Spleen (tissue), 11 donors: ENCODE measurements around the gene ATG101. TPM values are rescaled to one million over a fixed set of nuclear protein-coding genes. Genes with fewer than 3 reads are reported as not detected.

Source experiments
- DNase-seq: peaks from one replicate; pipeline ENCODE4 v3.0.0-alpha.2; 2020
- H3K27ac ChIP-seq, 8 donors: fragments of 200-600 bp; sonication (generic) in 7 of 8; 1 replicate in 4 of 8; 2 replicates in 4 of 8; pipeline versions ENCODE4 v1.5.0 to v1.8.0; 2016 to 2021; ENCODE audit warnings: inconsistent platforms in 4 of 8, mild to moderate bottlenecking in 4 of 8, moderate library complexity in 1 of 8
- H3K27me3 ChIP-seq, 7 donors: fragments of 200-600 bp; sonication (generic) in 6 of 7; replicated peaks in 1 of 7; 1 replicate in 4 of 7; 2 replicates in 3 of 7; pipeline versions ENCODE4 v1.5.0 to v1.8.0; 2016 to 2021; ENCODE audit warnings: inconsistent platforms in 3 of 7, mild to moderate bottlenecking in 1 of 7
- H3K36me3 ChIP-seq, 6 donors: fragments of 200-600 bp; sonication (generic) in 5 of 6; 1 replicate in 4 of 6; 2 replicates in 2 of 6; pipeline versions ENCODE4 v1.5.0 to v1.8.0; 2016 to 2021; ENCODE audit warnings: inconsistent platforms in 2 of 6
- H3K4me1 ChIP-seq, 6 donors: fragments of 200-600 bp; sonication (generic) in 5 of 6; 1 replicate in 3 of 6; 2 replicates in 3 of 6; pipeline versions ENCODE4 v1.5.0 to v1.8.0; 2016 to 2021; ENCODE audit warnings: inconsistent platforms in 3 of 6
- H3K4me3 ChIP-seq, 8 donors: fragments of 200-600 bp; sonication (generic) in 7 of 8; 1 replicate in 4 of 8; 2 replicates in 4 of 8; pipeline versions ENCODE4 v1.5.0 to v1.8.0; 2016 to 2021; ENCODE audit warnings: inconsistent platforms in 4 of 8, mild to moderate bottlenecking in 4 of 8, moderate library complexity in 2 of 8
- H3K9me3 ChIP-seq, 8 donors: fragments of 200-600 bp; sonication (generic) in 7 of 8; 1 replicate in 4 of 8; 2 replicates in 4 of 8; pipeline versions ENCODE4 v1.5.0 to v1.8.0; 2016 to 2021; ENCODE audit warnings: inconsistent platforms in 4 of 8
- POLR2A ChIP-seq, 3 donors: fragments of 450-650 bp; IDR thresholded peaks; one replicate each; pipeline ENCODE4 v1.5.1; 2017; ENCODE audit warnings: antibody characterized with exemption in 3 of 3, mild to moderate bottlenecking in 1 of 3
- POLR2AphosphoS5 ChIP-seq, 3 donors: sonication (generic); formaldehyde crosslinking; IDR thresholded peaks; one replicate each; pipeline ENCODE4 v1.5.1; 2017; ENCODE audit warnings: antibody characterized with exemption in 3 of 3
- WGBS, 5 donors: extraction: QIAGEN DNeasy Blood & Tissue Kit in 3 of 5; methylation state at CpG; one replicate each; pipeline versions ENCODE4 v1.1.5 to v1.1.7; 2013 to 2018; 5-methylcytosine and 5-hydroxymethylcytosine counted together
- intact Hi-C: fragments of 100-400 bp; cut with DNase I; formaldehyde crosslinking; loops from one replicate; pipeline ENCODE4 v1.15.0; 2023; ENCODE audit warnings: low total_unique reads
- polyA plus RNA-seq, 3 donors: library from polyadenylated mRNA; stranded (reverse); fragments of 200-250 nt; gene quantifications; one replicate each; pipeline ENCODE4 v1.2.1, GENCODE V29; 2013
- total RNA-seq, 7 donors: library from RNA; depleted of rRNA in 3 of 7; stranded (reverse); fragments of >200 nt in 3 of 7; fragmentation: NEBNext Ultra II Directional in 4 of 7; extraction: Animal tissue kit (Norgen Biotek cat#: 25700) in 4 of 7; gene quantifications; one replicate each; pipeline versions ENCODE4 v1.1.0 to v1.2.1, GENCODE V29; 2016 to 2021
- TF ChIP-seq, protein P1 (sequence below), 11 experiments: fragments of 200-600 bp in 7 of 11; fragments of 450-650 bp in 4 of 11; sonication (generic) in 4 of 11; IDR thresholded peaks in 8 of 11; conservative IDR thresholded peaks in 3 of 11; 1 replicate in 7 of 11; 2 replicates in 4 of 11; pipeline versions ENCODE4 v1.4.0 to v1.8.0; 2016 to 2021; ENCODE audit warnings: antibody characterized with exemption in 11 of 11, inconsistent platforms in 4 of 11, mild to moderate bottlenecking in 1 of 11
- donor health status: healthy with polysubstance abuse.
- donor health status: DM: no; HTN: no; CAD: no; lungs with moderate emphysema.
- donor health status: DM: no; HTN: no; CAD: no.
- donor health status: Bipolar disorder and iron deficiency.
- donor health status: healthy.
- donor health status: DM: no; HTN: no; CAD: no.
- donor health status: DM: yes; HTN: yes; CAD: no.

ATG101 gene
- total and polyA plus RNA-seq, 10 donors = 23.5 to 81.1 (median 33.5) TPM

DNA sequence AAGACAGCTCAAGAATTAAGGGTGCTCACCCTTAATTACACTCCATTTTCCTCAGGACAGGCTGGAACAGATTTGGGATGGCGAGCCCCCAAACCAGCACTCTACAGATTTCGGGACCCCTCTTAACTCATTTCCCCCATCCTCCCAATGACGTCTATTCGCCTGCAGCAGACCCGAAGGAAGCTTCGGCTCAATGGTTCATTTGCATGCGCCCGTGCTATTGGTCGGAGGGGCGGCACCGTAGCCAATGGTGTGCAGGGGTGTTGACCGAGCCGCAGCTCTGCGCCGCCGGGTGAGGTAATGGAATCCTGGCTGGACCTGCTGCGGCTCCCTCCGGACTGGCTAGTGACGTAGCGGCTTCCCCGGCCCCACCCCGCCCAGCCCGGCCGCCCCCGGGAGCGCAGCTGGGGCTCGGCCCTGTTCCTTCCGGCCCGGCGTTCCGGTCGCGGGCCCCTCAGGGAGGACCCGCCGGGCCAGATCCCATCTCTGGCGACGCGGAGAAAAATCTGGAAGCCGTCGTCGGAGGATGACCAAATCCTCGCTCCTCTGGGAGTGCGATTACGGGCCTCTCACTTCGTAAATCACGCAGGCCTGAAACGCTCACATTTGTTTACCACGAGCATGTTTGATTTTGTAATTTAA, 36.9 kb upstream of the ATG101 start:
- WGBS, 5 donors = 0 to 1% (median 0%) methylated on average over 19 to 48 of the region's 48 CpGs
- intact Hi-C loops = no loop called here
- H3K36me3 ChIP-seq = no peaks in the 10 kb centered on the region
- H3K9me3 ChIP-seq = no peaks in the 10 kb centered on the region
- peak; percentile 98 for DNase-seq
- TF ChIP-seq, protein P1, sequence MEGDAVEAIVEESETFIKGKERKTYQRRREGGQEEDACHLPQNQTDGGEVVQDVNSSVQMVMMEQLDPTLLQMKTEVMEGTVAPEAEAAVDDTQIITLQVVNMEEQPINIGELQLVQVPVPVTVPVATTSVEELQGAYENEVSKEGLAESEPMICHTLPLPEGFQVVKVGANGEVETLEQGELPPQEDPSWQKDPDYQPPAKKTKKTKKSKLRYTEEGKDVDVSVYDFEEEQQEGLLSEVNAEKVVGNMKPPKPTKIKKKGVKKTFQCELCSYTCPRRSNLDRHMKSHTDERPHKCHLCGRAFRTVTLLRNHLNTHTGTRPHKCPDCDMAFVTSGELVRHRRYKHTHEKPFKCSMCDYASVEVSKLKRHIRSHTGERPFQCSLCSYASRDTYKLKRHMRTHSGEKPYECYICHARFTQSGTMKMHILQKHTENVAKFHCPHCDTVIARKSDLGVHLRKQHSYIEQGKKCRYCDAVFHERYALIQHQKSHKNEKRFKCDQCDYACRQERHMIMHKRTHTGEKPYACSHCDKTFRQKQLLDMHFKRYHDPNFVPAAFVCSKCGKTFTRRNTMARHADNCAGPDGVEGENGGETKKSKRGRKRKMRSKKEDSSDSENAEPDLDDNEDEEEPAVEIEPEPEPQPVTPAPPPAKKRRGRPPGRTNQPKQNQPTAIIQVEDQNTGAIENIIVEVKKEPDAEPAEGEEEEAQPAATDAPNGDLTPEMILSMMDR (IDR thresholded peaks at IDR 0.05 in 8 of 11, conservative IDR thresholded peaks at IDR 0.05 in 3 of 11) = peak in 1 of 11 experiments; percentile 22
- TF ChIP-seq POLR2A (IDR thresholded peaks at IDR 0.05) (peak in 1 of 3 donors; percentile 48), POLR2AphosphoS5 (IDR thresholded peaks at IDR 0.05) (peak; percentile 82 to 91 (median 86))
- peaks cover 0 to 17% (median 0%) of the 10 kb centered on the region in 7 donors for H3K27me3 ChIP-seq
- peak overlapping the region; percentile 75 to 89 (median 86) for H3K27ac ChIP-seq
- peaks cover 18 to 58% (median 49%) of the 10 kb centered on the region in 6 donors for H3K4me1 ChIP-seq
- peak overlapping the region in 6 of 8 donors; percentile 28 to 60 (median 30) for H3K4me3 ChIP-seq

DNA sequence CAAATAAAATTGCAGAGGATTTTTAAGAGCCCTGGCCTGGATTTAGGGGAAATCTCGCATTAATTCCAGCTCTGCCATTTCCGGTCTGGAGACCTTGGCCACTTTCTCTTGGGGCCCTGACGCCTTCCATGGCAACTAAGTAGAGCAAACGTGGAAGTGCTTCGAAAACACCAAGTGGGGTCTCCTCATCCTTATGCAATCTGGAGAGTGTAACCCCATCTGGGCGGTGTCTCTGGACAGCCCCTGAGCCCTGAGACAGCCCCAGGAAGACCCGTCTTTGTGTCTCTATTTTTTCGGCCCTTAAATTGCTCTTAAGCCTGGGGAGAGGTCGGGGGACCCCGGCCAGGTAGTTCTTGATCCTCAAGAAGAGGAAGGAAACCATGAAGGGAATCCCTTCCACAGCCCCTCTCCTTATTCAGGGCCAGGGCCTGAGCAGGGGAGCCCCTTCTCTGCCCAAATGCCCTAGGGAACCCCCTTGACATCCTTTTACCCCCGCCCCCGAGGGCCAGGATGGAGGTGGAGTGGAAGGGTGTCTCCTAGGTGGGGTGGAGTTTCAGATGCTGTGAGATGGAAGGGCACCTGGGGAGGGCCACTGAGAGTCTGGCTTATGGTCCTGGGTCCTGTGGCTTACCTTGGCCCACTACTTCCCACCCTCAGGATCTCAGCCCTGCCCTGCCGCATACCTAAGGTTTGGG, 36.2 kb upstream of the ATG101 start:
- intact Hi-C loops = no loop called here
- TF ChIP-seq, protein P1 (IDR thresholded peaks at IDR 0.05 in 8 of 11, conservative IDR thresholded peaks at IDR 0.05 in 3 of 11) = no peak
- TF ChIP-seq POLR2AphosphoS5 (IDR thresholded peaks at IDR 0.05) (no peak), POLR2A (IDR thresholded peaks at IDR 0.05) (no peak)
- peak overlapping the region; percentile 75 to 89 (median 86) for H3K27ac ChIP-seq
- H3K27me3 ChIP-seq = peaks cover 0 to 18% (median 0%) of the 10 kb centered on the region in 7 donors
- no peaks in the 10 kb centered on the region for H3K9me3 ChIP-seq
- peak overlapping the region in 6 of 8 donors; percentile 28 to 60 (median 30) for H3K4me3 ChIP-seq
- H3K4me1 ChIP-seq = peaks cover 18 to 65% (median 54%) of the 10 kb centered on the region in 6 donors
- WGBS, 5 donors = 41 to 48% (median 42%) methylated on average over 13 of the region's 13 CpGs
- H3K36me3 ChIP-seq = no peaks in the 10 kb centered on the region
- no peak for DNase-seq

DNA sequence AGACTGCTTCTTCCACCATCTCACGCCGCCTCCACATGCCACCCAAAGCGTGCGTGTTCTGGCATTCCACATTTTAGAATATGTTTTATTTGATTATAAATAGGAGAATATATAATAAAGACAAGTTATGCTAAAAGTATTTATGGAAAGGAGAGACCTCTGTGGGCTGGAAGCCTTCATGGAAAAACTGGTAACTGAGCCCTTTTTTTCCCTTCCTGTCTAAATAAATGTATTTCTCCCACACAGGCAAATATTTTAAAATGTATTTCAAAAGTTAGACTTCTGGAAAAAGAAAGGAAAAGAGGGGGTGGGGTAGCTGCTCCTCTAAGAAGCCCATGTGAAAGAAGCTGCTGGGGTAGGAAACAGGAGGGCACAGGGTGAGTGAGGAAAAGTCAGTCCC, 34.6 kb upstream of the ATG101 start:
- H3K4me1 ChIP-seq = peaks cover 18 to 73% (median 60%) of the 10 kb centered on the region in 6 donors
- H3K27me3 ChIP-seq = peaks cover 0 to 18% (median 0%) of the 10 kb centered on the region in 7 donors
- no peaks in the 10 kb centered on the region for H3K9me3 ChIP-seq
- intact Hi-C loops = no loop called here
- H3K27ac ChIP-seq = peak overlapping the region in 3 of 8 donors; percentile 72 to 89 (median 82)
- DNase-seq = no peak
- TF ChIP-seq POLR2A (IDR thresholded peaks at IDR 0.05) = no peak
- TF ChIP-seq, protein P1 (IDR thresholded peaks at IDR 0.05 in 8 of 11, conservative IDR thresholded peaks at IDR 0.05 in 3 of 11) = no peak
- H3K4me3 ChIP-seq = no peak overlapping the region
- WGBS, 5 donors = 82 to 94% (median 85%) methylated on average over 4 of the region's 4 CpGs
- no peaks in the 10 kb centered on the region for H3K36me3 ChIP-seq

DNA sequence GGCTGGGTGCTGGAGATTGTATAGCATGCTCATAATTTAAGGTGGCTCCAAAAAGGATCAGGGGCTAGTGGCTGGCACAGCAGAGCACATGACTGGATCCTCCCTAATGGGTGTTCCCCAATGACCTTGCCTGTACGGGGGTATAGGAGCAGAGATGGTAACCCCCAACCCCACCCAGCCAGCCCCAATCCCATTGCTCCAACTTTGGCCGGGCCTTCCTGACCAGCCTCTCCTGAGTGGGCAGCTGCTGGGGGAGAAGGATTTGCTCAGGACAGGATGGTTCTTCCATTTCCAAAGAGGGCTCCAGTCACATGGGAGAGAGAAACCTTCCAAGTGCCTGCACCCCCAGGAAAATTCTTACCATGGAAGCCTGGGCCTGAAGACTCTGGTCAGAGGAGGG, 33.9 kb upstream of the ATG101 start:
- Histone ChIP-seq H3K4me3 (no peak overlapping the region), H3K36me3 (no peaks in the 10 kb centered on the region), H3K9me3 (no peaks in the 10 kb centered on the region), H3K27me3 (peaks cover 0 to 18% (median 0%) of the 10 kb centered on the region in 7 donors), H3K4me1 (peaks cover 18 to 80% (median 60%) of the 10 kb centered on the region in 6 donors), H3K27ac (peak overlapping the region in 6 of 8 donors; percentile 6 to 89 (median 72))
- intact Hi-C loops = no loop called here
- no peak for TF ChIP-seq POLR2A (IDR thresholded peaks at IDR 0.05)
- no peak for TF ChIP-seq POLR2AphosphoS5 (IDR thresholded peaks at IDR 0.05)
- TF ChIP-seq, protein P1 (IDR thresholded peaks at IDR 0.05 in 8 of 11, conservative IDR thresholded peaks at IDR 0.05 in 3 of 11) = no peak
- 69 to 82% (median 75%) methylated on average over 2 of the region's 2 CpGs for WGBS, 5 donors
- no peak for DNase-seq
